NCI-H2196 treated with DMSO at 0.1 percent for 48 hours (cell line): ENCODE results near the gene C2CD2.
"Not testable (repeated sequence)": the region's sequence is repeated elsewhere in the genome, so short reads cannot be mapped to it uniquely, and the experiment has no call there.

Source experiments
- DNase-seq: peaks from one replicate; lab custom pipeline; 2025; ENCODE audit not compliant: unreplicated experiment; lab: John Stamatoyannopoulos, UW

The C2CD2 gene

DNA sequence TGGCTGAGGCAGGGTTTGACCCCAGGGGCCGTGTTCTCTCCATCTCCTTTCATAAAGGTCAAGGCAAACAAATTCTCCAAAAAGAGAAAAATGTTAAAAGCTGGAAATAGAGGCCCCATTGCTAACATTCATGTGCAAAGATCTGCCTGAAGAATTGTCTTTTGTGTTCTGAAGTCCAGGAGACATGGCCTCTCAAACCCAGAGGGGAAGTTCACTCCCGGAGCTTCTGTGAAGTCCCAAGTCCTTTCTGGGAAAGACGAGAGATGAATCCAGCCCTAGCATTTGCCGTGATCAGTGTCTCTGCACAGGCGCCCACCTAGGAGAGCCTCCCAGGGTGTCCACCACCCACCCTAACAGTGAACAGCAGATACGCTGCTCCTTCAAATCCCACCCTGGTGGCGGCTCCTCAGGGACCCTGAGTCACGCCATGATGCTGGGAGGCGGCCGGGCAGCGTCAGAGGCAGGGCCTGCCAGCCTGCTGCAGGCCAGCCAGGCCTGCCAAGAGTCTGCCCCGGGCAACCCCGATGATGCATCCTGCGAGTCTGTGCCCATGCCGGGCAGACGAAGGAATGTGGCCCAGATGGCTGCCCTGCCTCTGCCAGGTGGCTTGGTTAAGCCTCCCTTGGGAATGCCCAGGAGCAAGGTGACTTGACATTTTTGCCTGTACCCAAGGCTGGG is 5.2 kb upstream of the C2CD2 start:
- DNase-seq: no peak

DNA sequence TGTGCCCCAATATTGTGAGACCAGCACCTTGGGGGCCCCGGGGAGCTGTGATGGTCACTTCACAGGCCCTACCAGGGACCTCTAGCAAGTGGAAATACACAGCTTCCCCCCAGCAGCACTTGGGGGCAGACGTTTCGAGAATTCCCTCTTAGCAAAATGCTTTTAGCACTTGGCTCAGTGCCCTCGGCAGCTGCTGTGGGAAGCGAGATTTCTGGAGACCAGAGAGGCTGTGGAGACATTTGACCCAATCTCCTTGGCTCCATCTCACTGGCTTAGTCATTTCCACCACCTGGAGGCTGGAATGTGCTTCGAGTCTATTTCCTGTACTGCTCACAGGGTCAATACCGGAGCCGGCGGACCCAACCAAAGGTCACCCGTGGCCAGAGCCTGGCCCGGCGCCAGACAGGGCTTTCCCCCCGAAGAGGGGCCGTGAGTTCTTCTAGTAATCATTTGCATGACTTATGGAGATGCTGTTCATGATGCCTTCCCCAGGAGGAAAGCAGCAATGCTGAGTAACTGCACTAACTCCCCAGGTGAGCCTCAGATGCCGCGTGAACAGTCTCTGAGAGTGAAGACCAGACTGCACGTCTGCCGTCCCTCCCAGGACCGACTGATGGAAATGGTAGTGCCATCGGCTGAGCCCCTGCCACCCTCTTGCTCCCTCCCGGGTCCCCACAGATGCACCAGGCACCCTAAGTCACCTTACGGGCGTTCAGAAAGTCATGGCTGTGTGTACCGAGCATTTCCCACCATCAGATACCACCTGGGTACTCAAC is 4.4 kb upstream of the C2CD2 start:
- DNase-seq: peak; percentile 24

DNA sequence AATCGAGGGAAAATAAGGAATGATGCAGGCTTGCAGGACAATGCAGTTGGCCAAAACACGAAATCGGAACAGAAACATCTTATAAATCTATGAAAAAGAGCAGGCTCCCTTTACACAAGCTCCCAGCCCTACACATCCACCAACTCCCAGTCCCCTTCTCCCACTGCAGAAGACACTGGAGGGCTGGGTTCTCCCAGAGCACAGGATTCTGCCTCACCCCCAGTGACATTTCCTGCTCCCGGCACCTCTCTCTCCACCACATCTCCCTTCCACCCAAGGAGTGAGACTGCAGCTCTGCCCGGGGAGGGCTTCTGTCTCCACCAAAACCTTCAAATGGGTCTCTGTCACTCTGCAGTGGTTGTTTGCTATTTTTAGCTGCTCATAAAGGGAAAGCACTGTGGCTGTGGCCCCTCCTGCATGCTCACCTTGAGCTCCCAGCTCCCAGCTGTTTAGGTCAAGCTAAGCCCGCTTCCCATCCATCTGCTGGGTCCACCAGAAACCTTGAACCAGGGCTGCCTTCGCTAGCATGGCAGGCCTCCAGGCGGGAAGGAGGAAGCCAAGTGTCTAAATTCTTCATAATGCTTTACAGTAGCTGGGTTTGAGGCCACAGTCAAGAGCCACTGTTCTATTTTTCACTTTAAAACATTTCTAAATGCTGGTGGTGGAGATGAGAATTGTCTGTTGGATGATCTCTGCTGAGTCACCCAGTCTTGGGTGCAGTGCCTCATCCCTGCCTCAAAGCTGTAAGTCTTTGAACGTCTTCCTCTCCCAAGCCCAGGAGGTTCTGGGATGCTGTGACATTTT is 3.3 kb upstream of the C2CD2 start:
- DNase-seq: no peak

DNA sequence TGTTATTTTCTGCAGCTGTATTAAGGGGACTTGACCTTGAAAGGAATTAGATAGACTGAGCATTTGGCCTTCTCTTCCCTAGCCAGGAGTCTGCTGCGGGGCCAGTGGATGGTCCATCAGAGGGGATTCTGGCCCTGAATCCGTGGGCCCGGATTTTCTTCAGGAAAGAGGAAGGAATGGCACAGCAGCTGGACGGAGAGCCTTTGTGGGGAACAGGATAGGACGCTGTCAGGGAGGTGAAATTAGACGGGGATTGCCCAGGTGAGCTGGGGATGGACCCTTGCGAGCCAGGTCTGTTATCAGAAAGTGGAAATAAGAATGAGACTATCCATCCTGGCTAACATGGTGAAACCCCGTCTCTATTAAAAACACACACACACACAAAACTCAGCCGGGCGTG is 1.7 kb upstream of the C2CD2 start:
- DNase-seq: no peak

DNA sequence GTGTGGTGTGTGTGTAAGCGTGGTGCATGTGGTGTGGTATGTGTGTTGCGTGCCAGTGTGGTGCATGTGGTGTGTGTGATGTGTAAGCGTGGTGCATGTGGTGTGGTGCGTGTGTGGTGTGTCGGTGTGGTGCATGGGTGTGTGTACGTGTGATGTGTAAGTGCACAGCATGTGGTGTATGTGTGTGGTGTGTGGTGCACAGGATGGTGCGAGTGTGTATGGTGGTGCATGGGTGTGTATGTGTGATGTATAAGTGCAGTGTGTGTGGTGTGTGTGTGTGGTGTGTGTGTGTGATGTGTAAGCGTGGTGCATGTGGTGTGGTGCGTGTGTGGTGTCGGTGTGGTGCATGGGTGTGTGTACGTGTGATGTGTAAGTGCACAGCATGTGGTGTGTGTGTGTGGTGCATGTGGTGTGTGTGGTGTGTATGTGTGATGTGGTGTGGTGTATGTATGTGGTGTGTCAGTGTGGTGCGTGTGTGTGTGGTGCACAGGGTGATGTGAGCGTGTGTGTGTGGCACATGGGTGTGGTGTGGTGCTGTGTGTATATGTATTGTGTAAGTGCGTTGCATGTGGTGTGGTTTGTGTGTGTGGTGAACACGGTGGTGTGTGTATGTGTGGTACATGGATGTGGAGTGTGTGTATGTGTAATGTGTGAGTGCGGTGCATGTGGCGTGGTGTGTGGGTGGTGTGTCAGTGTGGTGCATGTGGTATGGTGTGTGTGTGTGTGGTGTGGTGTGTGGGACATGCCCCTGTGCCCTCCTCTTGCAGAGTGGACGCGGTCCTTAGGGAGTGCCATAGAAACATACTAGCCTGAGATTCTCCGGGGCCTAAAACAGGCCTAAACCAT is 1.1 kb upstream of the C2CD2 start:
- DNase-seq: no peak

DNA sequence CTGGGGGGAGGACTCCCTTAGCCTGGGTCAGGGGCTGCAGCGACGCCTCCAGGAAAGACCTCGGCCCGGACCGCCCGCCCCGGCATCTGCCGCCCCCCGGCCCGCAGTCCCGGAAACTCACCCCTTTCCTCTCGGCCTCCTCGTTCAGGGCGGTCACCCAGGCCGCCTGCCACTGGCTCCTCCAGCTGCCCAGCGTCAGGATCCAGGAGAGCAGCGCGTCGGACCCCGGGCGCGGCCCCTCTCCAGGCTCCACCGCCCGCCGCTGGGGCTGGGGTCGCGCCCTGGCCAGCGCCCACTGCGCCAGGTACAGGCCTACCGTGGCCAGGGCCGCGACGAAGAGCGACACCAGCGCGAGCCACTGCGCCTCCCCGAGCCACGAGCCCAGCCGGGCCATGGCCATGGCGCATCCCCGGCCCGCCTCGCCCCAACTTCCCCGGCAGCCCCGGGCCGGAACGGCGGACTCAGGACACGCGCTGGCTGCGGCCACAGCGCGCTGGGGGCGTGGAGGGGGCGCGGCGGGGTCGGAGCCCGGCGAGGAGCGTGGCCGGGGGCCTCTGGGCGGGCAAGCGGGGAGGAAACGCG is 478 bp downstream of the C2CD2 start:
- DNase-seq: no peak

DNA sequence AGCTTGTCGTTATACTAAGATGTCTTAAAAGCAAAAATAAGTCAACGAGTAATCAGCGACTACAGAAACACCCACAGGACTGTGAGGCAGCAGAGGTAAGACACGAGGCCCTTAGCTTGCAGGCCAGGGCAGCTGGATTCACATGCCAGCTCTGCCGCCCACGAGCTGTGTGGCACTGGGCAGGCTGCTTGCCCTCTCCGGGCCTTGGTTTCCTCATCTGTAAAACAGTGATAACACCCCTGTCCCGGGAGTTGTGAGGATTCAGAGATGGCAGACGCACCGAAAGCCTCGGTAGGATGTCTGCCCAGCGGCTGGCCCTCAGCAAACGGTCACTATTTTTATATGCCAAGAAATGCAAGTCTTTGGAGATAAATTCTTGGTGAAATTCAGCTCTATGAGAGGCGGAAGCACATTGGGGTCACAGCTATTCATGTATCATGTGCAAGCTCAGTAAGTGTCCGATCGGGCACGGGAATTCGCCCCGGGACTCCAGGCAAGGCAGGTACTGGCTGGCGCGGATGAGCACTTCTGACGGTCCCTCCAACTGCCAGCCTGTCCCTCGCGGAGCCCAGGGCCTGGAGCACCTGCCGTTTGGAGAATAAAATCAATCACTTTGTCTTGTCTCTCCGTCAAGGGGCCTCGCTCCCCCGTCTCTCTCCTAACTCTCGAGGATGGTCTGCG is 1.1 kb downstream of the C2CD2 start:
- DNase-seq: no peak

DNA sequence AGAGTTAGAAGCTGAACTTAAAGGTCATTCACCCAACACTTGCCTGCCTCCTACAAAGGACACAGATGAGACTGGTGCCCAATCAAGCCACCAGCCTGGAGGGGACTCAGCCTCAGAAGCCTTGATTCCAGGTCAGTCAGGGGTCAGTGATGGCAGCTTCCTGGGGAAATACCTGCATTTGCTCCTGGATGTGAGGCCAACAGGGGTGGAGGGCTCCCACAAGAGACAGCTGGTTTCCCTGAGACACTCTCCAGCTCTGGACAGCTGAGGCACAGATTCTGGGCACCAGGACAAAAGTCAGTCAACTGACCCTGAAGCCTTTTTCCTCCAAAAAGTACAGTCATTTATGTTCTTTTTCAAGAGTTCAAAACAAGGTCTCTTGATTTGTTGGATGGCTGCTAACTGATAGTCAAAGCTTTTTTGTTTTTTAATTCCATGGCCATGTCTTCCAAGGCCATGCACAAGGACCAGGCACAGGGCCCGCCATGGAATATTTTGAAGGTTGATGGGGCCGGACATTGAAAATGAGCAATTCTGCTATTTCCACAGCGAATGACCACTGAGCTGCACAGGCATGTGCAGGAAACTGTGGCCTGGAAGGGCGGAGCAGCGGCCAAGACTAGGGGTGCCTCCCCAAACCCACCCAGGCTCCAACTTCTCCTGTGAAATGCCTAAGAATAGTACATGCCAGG is 1.8 kb downstream of the C2CD2 start:
- DNase-seq: no peak

DNA sequence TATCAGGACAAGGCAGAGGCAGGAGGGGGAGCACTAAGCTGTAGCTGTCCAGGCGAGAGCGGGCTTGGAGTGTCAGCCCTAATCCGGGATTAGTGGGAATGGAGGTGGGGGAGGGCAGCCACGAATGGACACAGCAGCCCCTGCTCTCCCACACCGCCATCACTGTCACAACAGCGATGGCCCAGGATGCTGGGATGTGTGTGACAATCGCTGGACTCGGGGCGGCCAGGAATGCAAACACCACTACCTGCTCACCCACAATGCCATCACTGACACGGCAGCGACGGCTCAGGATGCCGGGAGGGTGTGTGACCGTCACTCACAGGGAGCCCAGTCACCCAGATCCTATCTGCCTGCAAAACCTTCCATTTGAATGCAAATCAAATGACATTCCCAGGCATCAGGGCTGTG is 2.9 kb downstream of the C2CD2 start:
- DNase-seq: no peak

DNA sequence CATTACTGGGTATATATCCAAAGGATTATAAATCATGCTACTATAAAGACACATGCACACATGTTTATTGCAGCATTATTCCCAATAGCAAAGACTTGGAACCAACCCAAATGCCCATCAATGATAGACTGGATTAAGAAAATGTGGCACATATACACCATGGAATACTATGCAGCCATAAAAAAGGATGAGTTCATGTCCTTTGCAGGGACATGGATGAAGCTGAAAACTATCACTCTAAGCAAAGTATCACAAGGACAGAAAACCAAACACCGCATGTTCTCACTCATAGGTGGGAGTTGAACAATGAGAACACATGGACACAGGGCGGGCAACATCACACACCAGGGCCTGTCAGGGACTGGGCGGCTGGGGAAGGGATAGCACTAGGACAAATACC is 4.2 kb downstream of the C2CD2 start:
- DNase-seq: not testable (repeated sequence)

DNA sequence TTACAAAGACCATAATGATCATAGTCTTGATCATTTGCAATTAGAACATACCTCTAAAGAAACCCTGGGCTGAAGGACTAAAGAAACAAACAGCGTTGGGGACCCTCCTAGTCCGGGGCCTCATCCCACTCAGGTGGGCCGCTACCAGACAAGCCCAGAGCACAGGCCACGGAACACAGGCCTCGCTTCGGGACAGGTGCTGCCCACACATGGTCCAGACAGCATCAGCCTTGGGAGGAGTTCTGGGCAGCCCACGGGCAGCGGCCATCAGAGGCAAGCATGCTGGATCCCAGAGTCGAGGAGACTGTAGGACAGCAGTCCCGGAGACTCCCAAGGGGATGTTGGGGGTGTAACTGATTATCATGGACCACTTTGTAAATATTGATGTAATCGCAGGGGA is 4.9 kb downstream of the C2CD2 start:
- no peak for DNase-seq

DNA sequence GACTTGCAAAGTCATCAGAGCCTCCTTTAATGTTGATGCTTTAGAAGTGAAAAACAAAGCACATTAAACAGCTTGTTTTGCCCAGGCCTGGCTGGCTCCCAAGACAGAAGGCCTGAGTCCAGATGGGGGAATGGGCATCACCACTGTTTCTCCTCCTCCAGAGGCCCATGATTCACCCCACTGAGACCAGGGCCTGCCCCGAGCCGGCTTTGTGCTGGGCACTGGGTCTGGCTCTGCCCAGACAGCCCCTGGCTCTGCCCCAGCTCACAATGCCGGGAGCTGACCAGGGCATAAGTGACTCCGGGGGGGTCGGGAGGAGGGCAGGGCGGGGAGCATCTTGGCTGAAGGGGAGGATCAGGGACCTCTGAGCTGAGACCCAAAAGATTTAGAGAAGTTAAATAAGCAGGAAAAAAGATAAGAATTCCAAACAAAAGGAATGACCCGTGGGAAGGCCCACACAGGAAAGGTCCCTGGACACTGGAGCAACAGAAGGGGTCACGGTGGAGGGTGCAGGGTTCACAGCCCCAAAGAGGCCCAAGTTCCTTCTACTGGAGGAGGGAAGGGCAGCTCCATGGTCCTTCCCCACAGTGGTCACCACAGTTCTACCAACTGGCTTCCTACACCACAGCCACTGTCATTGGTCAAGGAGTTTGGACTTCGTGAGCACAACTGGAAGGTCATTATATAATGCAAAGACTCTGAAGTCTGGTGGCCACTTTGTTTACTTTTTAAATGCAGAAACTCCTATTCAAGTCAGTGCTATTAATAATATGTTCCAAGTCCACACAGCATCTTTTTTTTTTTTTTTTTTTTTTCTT is 5.5 kb downstream of the C2CD2 start:
- no peak for DNase-seq

DNA sequence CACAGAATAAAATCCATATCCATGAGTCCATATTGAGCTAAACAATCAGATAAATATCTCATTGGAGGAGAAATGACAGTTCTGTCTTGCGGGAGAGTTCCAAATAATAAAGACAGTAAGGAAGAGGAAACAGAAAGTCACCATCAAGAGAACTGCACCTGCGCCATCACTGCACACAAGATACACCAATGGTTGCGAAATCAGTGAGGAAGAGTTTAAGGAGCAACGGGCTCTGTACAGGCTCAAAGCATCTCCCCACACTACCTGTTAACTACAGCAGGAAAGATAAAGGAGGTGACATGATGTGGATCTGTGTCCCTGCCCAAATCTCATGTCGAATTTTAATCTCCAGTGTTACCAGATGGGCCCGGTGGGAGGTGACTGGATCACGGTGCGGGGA is 7.8 kb downstream of the C2CD2 start:
- no peak for DNase-seq

DNA sequence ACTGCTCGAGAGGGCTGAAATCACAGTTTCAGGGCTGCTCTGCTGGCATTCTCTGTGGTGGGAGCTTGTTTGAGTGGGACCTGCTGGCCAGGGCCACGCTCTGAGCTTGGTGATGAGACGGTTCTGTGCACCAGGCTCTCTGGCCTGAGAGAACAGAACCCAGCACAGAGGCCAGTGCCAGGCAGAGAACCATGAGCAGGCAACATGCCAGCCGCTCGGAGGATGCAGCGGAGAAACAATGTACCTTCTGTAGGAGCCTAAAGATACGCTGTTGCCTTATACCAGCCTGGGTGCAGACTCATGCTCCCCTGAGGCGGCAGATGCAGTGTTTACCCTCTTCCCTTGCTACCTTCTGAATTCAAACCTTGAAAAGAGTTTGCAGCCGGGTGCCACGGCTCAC is 10.0 kb downstream of the C2CD2 start:
- no peak for DNase-seq

DNA sequence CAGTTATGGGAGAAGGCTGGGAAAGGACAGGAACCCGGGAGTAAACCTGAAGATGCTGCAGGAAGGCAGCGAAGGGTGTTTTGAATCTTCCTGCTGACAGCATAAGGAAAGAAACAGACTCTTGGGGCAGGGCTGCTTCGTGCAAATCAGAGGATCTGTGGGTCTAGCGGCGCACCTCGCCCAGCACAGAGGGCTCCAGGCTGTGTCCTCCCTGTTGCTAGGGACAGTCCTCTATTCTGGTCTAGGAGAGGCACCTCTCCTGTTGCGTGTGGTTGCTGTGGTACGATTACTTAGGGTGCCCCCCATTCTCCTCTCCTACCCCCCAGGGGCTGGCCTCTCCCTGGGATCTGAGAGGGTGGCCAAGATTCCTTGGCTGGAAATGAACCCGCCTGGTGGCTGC is 11.4 kb downstream of the C2CD2 start:
- no peak for DNase-seq

DNA sequence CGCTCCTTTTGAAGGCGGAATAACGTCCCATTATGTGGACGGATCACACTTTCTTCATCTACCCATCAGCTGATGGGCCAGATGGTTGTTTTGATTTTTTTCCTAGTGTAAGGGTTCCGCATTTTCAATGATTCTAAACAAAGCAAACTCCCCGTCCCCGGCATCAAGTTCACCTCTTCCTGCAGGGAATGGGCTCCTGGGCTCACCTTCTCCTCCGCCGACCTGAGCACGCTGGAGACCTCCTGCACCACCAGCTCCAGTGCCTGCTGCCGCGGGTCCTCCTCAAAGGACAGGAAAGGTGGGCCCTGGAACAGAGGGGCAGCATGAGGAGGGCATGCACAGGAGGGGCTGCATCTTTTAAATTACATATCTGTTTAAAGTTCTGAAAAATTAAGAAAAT is 11.9 kb downstream of the C2CD2 start:
- DNase-seq: no peak

DNA sequence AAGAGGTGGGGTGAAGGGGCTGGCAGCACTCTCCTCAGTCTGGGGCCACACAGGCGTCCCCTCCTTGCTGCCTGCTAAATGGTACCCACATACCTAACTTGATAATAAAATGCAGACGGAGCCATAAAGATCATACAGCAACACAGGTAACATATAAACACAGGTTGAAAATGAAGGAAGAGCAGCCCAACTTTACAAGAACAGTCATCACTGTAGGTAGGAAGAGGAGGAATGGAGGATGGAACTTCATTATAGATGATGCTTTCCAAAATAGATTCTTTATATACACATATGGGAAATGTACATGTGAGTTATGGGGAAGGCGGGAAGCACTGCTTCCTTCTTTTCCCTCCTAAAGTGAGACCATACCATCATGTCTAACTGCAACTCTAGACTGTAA is 13.4 kb downstream of the C2CD2 start:
- DNase-seq: no peak

DNA sequence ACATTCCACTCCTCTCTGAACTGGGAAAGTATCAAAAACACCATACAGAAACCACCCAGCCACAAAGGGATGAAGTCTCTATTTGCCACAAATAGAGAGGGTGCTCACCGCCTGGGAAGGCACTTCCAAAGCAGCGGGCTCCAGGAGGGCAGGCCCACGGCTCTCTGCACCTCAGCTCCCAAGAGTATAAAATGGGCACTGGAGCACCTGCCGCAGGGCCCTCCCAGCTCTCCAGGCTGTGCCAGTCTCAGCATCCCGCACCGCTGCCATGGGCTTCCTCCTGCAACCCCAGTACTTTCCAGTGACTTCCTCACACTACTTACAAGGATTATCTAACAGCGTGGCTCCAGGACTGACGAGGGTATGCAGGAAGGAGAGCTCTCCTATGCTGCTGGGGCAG is 14.4 kb downstream of the C2CD2 start:
- DNase-seq: no peak
